Endothelial cell of umbilical vein (primary cell): ENCODE measurements around the gene GNAS. TPM values are rescaled to one million over a fixed set of nuclear protein-coding genes. Genes with fewer than 3 reads are reported as not detected.

Source experiments
- BruUV-seq: library from RNA; stranded (reverse); fragments of 400-500 nt; replicated peaks from 2 replicates; lab custom pipeline; 2021; lab: Mats Ljungman, UMichigan
- CTCF ChIA-PET: fragments of 300-600, 350-600 bp; sonication (Branson Sonifier 250); formaldehyde crosslinking; loops from one replicate; lab custom pipeline; 2021; ENCODE audit warnings: antibody characterized with exemption, inconsistent platforms; lab: Charles Lee
- POLR2A ChIA-PET: fragments of 300-600, 350-600 bp; sonication (Branson Sonifier 250); formaldehyde crosslinking; loops from one replicate; lab custom pipeline; 2021; ENCODE audit warnings: antibody characterized with exemption, inconsistent platforms; lab: Charles Lee
- DNase-seq: peaks from one replicate; pipeline ENCODE4 v3.0.0-alpha.2; 2011; ENCODE audit warnings: low read depth, low spot score
- FAIRE-seq: peaks from 2 replicates; lab custom pipeline; 2011; peaks lifted over from hg19 to GRCh38; lab: Jason Lieb, UNC
- H2AFZ ChIP-seq: 2 replicates; pipeline ENCODE4 v1.6.0; 2012; ENCODE audit warnings: low read depth, low read length, control low read depth, inconsistent platforms
- H3K27ac ChIP-seq: 2 replicates; pipeline ENCODE4 v1.5.1; 2011; ENCODE audit warnings: low read depth, mild to moderate bottlenecking, control low read depth, low read length, moderate library complexity; ENCODE audit not compliant: insufficient read depth
- H3K27me3 ChIP-seq, 2 experiments: 2 replicates each; pipeline versions ENCODE4 v1.6.0 to v1.6.1; 2011; ENCODE audit warnings: low read length in 2 of 2, mixed read lengths in 1 of 2; ENCODE audit not compliant: control insufficient read depth in 2 of 2, insufficient read depth in 2 of 2
- H3K36me3 ChIP-seq, 2 experiments: 2 replicates in 1 of 2; 3 replicates in 1 of 2; pipeline ENCODE4 v1.5.1; 2011; ENCODE audit warnings: low read length in 2 of 2, mild to moderate bottlenecking in 1 of 2, moderate library complexity in 1 of 2; ENCODE audit not compliant: control insufficient read depth in 2 of 2, insufficient read depth in 2 of 2; ENCODE audit errors: extremely low read depth in 1 of 2
- H3K4me1 ChIP-seq: 3 replicates; pipeline ENCODE4 v1.5.1; 2011; ENCODE audit warnings: mild to moderate bottlenecking, low read length; ENCODE audit not compliant: control insufficient read depth, insufficient read depth; ENCODE audit errors: extremely low read depth
- H3K4me2 ChIP-seq: 2 replicates; pipeline ENCODE4 v1.6.1; 2011; ENCODE audit warnings: low read length, control low read depth, mixed read lengths; ENCODE audit not compliant: insufficient read depth
- H3K4me3 ChIP-seq, 3 experiments: fragments of 200-600 bp in 1 of 3; sonication (generic), shearing (Covaris generic) in 1 of 3; replicated peaks in 1 of 3; 2 replicates each; pipeline ENCODE4 v1.5.1; 2011 to 2016; ENCODE audit warnings: control low read depth in 3 of 3, low read length in 3 of 3, mild to moderate bottlenecking in 2 of 3, inconsistent platforms in 1 of 3, low read depth in 1 of 3, moderate library complexity in 1 of 3; ENCODE audit not compliant: insufficient read depth in 1 of 3
- H3K79me2 ChIP-seq: 2 replicates; pipeline ENCODE4 v1.6.0; 2012; ENCODE audit warnings: low read length, inconsistent platforms; ENCODE audit not compliant: control insufficient read depth, insufficient read depth
- H3K9ac ChIP-seq: replicated peaks from 2 replicates; pipeline ENCODE3; 2011; ENCODE audit warnings: low read length, control low read depth; ENCODE audit not compliant: insufficient read depth; ENCODE audit errors: extremely low read depth
- H3K9me1 ChIP-seq: replicated peaks from 3 replicates; pipeline ENCODE4 v1.6.0; 2011; ENCODE audit warnings: mild to moderate bottlenecking, low read length; ENCODE audit not compliant: control insufficient read depth, insufficient read depth; ENCODE audit errors: extremely low read depth
- H3K9me3 ChIP-seq: replicated peaks from 2 replicates; pipeline ENCODE4 v1.5.1; 2012; ENCODE audit warnings: low read length, inconsistent platforms; ENCODE audit not compliant: control insufficient read depth, insufficient read depth
- H4K20me1 ChIP-seq: replicated peaks from 2 replicates; pipeline ENCODE3; 2011; ENCODE audit warnings: mild to moderate bottlenecking, low read length; ENCODE audit not compliant: control insufficient read depth, insufficient read depth; ENCODE audit errors: extremely low read depth
- EZH2 ChIP-seq: IDR thresholded peaks from 2 replicates; pipeline ENCODE4 v1.6.1; 2012; ENCODE audit warnings: borderline replicate concordance, low read depth, mild to moderate bottlenecking, moderate library complexity, low read length, inconsistent platforms; ENCODE audit not compliant: severe bottlenecking
- FOS ChIP-seq: IDR thresholded peaks from 2 replicates; pipeline ENCODE4 v1.6.1; 2011; ENCODE audit warnings: mild to moderate bottlenecking, low read length, moderate library complexity, borderline replicate concordance; ENCODE audit not compliant: insufficient read depth
- GATA2 ChIP-seq: IDR thresholded peaks from 2 replicates; pipeline ENCODE4 v1.7.0; 2011; ENCODE audit warnings: low read depth, mild to moderate bottlenecking, moderate library complexity, mixed read lengths, low read length; ENCODE audit not compliant: insufficient read length, insufficient read depth
- JUN ChIP-seq: IDR thresholded peaks from 2 replicates; pipeline ENCODE4 v1.6.1; 2011; ENCODE audit warnings: borderline replicate concordance, low read depth; ENCODE audit not compliant: insufficient read length, insufficient read depth
- MYC ChIP-seq: IDR thresholded peaks from one replicate; pipeline ENCODE4 v1.6.1; 2011; ENCODE audit warnings: mild to moderate bottlenecking, low read depth, low read length
- POLR2A ChIP-seq: IDR thresholded peaks from 2 replicates; pipeline ENCODE4 v1.6.1; 2012; ENCODE audit warnings: low read depth, mild to moderate bottlenecking, control low read depth, low read length
- POLR2AphosphoS5 ChIP-seq: IDR thresholded peaks from 2 replicates; pipeline ENCODE4 v1.6.1; 2012; ENCODE audit warnings: low read depth, mild to moderate bottlenecking, control low read depth, low read length, moderate library complexity; ENCODE audit not compliant: insufficient read depth
- dilution Hi-C: fragments of 300-500 bp; cut with MboI; formaldehyde crosslinking; loops from one replicate; pipeline ENCODE4 v1.15.0; 2019; ENCODE audit warnings: low sequenced_read_pairs; ENCODE audit not compliant: extremely low pct_ligation_motif_present
- intact Hi-C: fragments of 100-400 bp; cut with micrococcal nuclease; formaldehyde crosslinking; loops from one replicate; pipeline ENCODE4 v1.10.0; 2022
- polyA plus RNA-seq, 4 experiments: library from polyadenylated mRNA; depleted of rRNA in 3 of 4; stranded (reverse) in 3 of 4; unstranded in 1 of 4; fragments of >200 nt; gene quantifications; 2 replicates each; pipeline versions ENCODE4 v1.2.1 to v1.2.3, GENCODE V29; 2011 to 2012; ENCODE audit warnings: missing spikeins in 1 of 4
- total RNA-seq: library from RNA; stranded (reverse); gene quantifications from 2 replicates; pipeline ENCODE4 v1.2.3, GENCODE V29; 2021
- TF ChIP-seq, protein P1 (sequence below), 2 donors: IDR thresholded peaks; 1 replicate in 1 of 2; 2 replicates in 1 of 2; pipeline ENCODE4 v1.5.1; 2011; ENCODE audit warnings: low read length in 2 of 2, mild to moderate bottlenecking in 2 of 2, moderate library complexity in 2 of 2, control low read depth in 1 of 2, inconsistent platforms in 1 of 2, low read depth in 1 of 2; ENCODE audit not compliant: insufficient read depth in 1 of 2; ENCODE audit errors: extremely low read depth in 1 of 2
- TF ChIP-seq, protein P2 (sequence below): IDR thresholded peaks from 2 replicates; pipeline ENCODE4 v1.6.1; 2011; ENCODE audit not compliant: insufficient read depth, insufficient read length

Gene GNAS
- total and polyA plus RNA-seq, 2 donors (not counting 3 experiments of a cell fraction or from before 2014, with no cell fraction given): 1,141 to 1,882 TPM

DNA sequence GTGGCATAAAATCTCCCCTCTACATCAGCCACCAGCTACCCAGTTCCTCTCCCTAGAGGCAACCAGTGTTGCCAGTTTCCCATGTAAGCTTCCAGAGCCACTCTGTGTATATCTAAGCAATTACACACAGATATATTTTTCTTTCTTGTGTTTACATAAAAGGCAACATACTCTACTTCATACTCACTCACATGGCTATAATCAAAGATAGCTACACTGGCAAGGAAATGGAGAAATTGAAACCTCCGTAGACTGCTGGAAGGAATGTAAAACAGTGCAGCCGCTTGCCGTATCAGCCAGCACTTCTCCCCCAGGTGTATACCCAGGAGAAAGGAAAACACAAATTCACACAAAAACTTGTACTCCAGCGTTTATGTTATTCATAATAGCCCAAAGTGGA lies 90.0 kb downstream of the GNAS start:
- Histone ChIP-seq H3K27me3 (peaks cover 3 to 12% of the 10 kb centered on the region in 2 experiments), H3K79me2 (no peaks in the 10 kb centered on the region), H3K9me1 (no peaks in the 10 kb centered on the region), H3K27ac (no peak overlapping the region), H3K4me1 (no peaks in the 10 kb centered on the region), H3K4me2 (no peak overlapping the region), H4K20me1 (no peaks in the 10 kb centered on the region), H3K36me3 (no peaks in the 10 kb centered on the region), H3K4me3 (no peak overlapping the region), H3K9me3 (no peaks in the 10 kb centered on the region), H3K9ac (no peak overlapping the region), H2AFZ (no peak overlapping the region)
- BruUV-seq: no TSS peak
- no peak for DNase-seq
- ChIA-PET POLR2A (interaction anchor here (0.7 kb wide), 1 partner anchor 13 kb away, joined by 3 read pairs; no protein-coding TSS in a partner anchor), CTCF (no interaction called here)
- dilution Hi-C loops (no loop called here), intact Hi-C loops (no loop called here)
- TF ChIP-seq GATA2 (no peak), FOS (no peak), MYC (no peak), EZH2 (no peak), POLR2AphosphoS5 (no peak), JUN (no peak), POLR2A (no peak)
- TF ChIP-seq, protein P1, sequence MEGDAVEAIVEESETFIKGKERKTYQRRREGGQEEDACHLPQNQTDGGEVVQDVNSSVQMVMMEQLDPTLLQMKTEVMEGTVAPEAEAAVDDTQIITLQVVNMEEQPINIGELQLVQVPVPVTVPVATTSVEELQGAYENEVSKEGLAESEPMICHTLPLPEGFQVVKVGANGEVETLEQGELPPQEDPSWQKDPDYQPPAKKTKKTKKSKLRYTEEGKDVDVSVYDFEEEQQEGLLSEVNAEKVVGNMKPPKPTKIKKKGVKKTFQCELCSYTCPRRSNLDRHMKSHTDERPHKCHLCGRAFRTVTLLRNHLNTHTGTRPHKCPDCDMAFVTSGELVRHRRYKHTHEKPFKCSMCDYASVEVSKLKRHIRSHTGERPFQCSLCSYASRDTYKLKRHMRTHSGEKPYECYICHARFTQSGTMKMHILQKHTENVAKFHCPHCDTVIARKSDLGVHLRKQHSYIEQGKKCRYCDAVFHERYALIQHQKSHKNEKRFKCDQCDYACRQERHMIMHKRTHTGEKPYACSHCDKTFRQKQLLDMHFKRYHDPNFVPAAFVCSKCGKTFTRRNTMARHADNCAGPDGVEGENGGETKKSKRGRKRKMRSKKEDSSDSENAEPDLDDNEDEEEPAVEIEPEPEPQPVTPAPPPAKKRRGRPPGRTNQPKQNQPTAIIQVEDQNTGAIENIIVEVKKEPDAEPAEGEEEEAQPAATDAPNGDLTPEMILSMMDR (IDR thresholded peaks at IDR 0.05; ENCODE audit: extremely low read depth in 1 of 2, insufficient read depth in 1 of 2, low read depth in 1 of 2, low read length in 2 of 2): no peak
- TF ChIP-seq, protein P2, sequence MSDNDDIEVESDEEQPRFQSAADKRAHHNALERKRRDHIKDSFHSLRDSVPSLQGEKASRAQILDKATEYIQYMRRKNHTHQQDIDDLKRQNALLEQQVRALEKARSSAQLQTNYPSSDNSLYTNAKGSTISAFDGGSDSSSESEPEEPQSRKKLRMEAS: no peak
- FAIRE-seq: no peak
